Measurements from ENCODE around the gene ORAI1. TPM values are rescaled to one million over a fixed set of nuclear protein-coding genes. Genes with fewer than 3 reads are reported as not detected.
A peak's percentile ranks its signal among the peaks of the same experiment; 100 is the strongest.
"Not testable (repeated sequence)": the region's sequence is repeated elsewhere in the genome, so short reads cannot be mapped to it uniquely, and the experiment has no call there.

Gene ORAI1
- total RNA-seq, 2 donors from 2014 or later = 40.5 to 43.9 TPM

- H3K36me3 Mint-ChIP-seq; DNase-seq (ENCODE audit: low spot score); ATAC-seq; H3K27ac Mint-ChIP-seq; H3K27me3 Mint-ChIP-seq; H3K4me3 Mint-ChIP-seq; H3K9me3 Mint-ChIP-seq: not testable (repeated sequence)
- peaks cover 25% of the 10 kb centered on the region in 2 donors for H3K4me1 Mint-ChIP-seq (ENCODE audit: low read depth in 2 of 2)
These were observed 41.4 kb upstream of the ORAI1 start for GRCh38 chr12:121584885-121585284.

- H3K27me3 Mint-ChIP-seq = no peaks in the 10 kb centered on the region
- ATAC-seq = peak; percentile 83 to 88
These were observed 35.7 kb upstream of the ORAI1 start for GRCh38 chr12:121590476-121591143.

GRCh38 chr12:121592320-121592719 lies 34.0 kb upstream of the ORAI1 start:
- DNase-seq (ENCODE audit: low spot score) (no peak), ATAC-seq (no peak)
- peak overlapping the region; percentile 4 for H3K4me3 Mint-ChIP-seq
- no peaks in the 10 kb centered on the region for H3K27me3 Mint-ChIP-seq
- H3K9me3 Mint-ChIP-seq = no peaks in the 10 kb centered on the region
- H3K4me1 Mint-ChIP-seq (ENCODE audit: low read depth in 2 of 2) = peaks cover 23 to 24% of the 10 kb centered on the region in 2 donors
- peak overlapping the region; percentile 69 to 90 for H3K27ac Mint-ChIP-seq
- H3K36me3 Mint-ChIP-seq = no peaks in the 10 kb centered on the region

More at GRCh38 chr12:121590476-121591143, 35.7 kb upstream of the ORAI1 start:
- peaks cover 23 to 24% of the 10 kb centered on the region in 2 donors for H3K4me1 Mint-ChIP-seq (ENCODE audit: low read depth in 2 of 2)
- H3K4me3 Mint-ChIP-seq = peak overlapping the region; percentile 60
- H3K9me3 Mint-ChIP-seq = no peaks in the 10 kb centered on the region
- peak overlapping the region; percentile 90 to 96 for H3K27ac Mint-ChIP-seq
- peak; percentile 78 for DNase-seq (ENCODE audit: low spot score)
- H3K36me3 Mint-ChIP-seq = no peaks in the 10 kb centered on the region

GRCh38 chr12:121595520-121595919 lies 30.8 kb upstream of the ORAI1 start:
- no peak for ATAC-seq
- H3K4me1 Mint-ChIP-seq (ENCODE audit: low read depth in 2 of 2) = peaks cover 20% of the 10 kb centered on the region in 2 donors
- no peak for DNase-seq (ENCODE audit: low spot score)
- no peak overlapping the region for H3K4me3 Mint-ChIP-seq
- H3K36me3 Mint-ChIP-seq = no peaks in the 10 kb centered on the region
- no peaks in the 10 kb centered on the region for H3K27me3 Mint-ChIP-seq
- H3K9me3 Mint-ChIP-seq = no peaks in the 10 kb centered on the region
- no peak overlapping the region for H3K27ac Mint-ChIP-seq

GRCh38 chr12:121596526-121596925 lies 29.8 kb upstream of the ORAI1 start:
- Mint-ChIP-seq H3K27ac (no peak overlapping the region), H3K4me3 (no peak overlapping the region), H3K9me3 (no peaks in the 10 kb centered on the region), H3K4me1 (ENCODE audit: low read depth in 2 of 2) (peaks cover 10% of the 10 kb centered on the region in 2 donors), H3K36me3 (no peaks in the 10 kb centered on the region), H3K27me3 (no peaks in the 10 kb centered on the region)
- ATAC-seq (no peak), DNase-seq (ENCODE audit: low spot score) (no peak)

GRCh38 chr12:121600702-121601336 lies 25.5 kb upstream of the ORAI1 start:
- ATAC-seq (no peak), DNase-seq (ENCODE audit: low spot score) (no peak)
- Mint-ChIP-seq H3K36me3 (no peaks in the 10 kb centered on the region), H3K4me1 (ENCODE audit: low read depth in 2 of 2) (peaks cover 0 to 2% of the 10 kb centered on the region in 2 donors), H3K4me3 (no peak overlapping the region), H3K27ac (no peak overlapping the region), H3K9me3 (no peaks in the 10 kb centered on the region), H3K27me3 (no peaks in the 10 kb centered on the region)

GRCh38 chr12:121602766-121603165 lies 23.6 kb upstream of the ORAI1 start:
- no peak for DNase-seq (ENCODE audit: low spot score)
- no peak for ATAC-seq
- Mint-ChIP-seq H3K9me3 (no peaks in the 10 kb centered on the region), H3K4me3 (no peak overlapping the region), H3K36me3 (no peaks in the 10 kb centered on the region), H3K27ac (no peak overlapping the region), H3K27me3 (no peaks in the 10 kb centered on the region), H3K4me1 (ENCODE audit: low read depth in 2 of 2) (peaks cover 0 to 2% of the 10 kb centered on the region in 2 donors)

GRCh38 chr12:121603581-121603980 lies 22.7 kb upstream of the ORAI1 start:
- DNase-seq (ENCODE audit: low spot score) (no peak), ATAC-seq (no peak)
- no peak overlapping the region for H3K27ac Mint-ChIP-seq
- no peaks in the 10 kb centered on the region for H3K36me3 Mint-ChIP-seq
- H3K4me1 Mint-ChIP-seq (ENCODE audit: low read depth in 2 of 2) = peaks cover 3 to 4% of the 10 kb centered on the region in 2 donors
- no peaks in the 10 kb centered on the region for H3K9me3 Mint-ChIP-seq
- no peaks in the 10 kb centered on the region for H3K27me3 Mint-ChIP-seq
- H3K4me3 Mint-ChIP-seq = no peak overlapping the region

- no peak for ATAC-seq
- Mint-ChIP-seq H3K27ac (no peak overlapping the region), H3K36me3 (no peaks in the 10 kb centered on the region), H3K27me3 (no peaks in the 10 kb centered on the region), H3K4me1 (ENCODE audit: low read depth in 2 of 2) (peaks cover 4 to 10% of the 10 kb centered on the region in 2 donors), H3K4me3 (no peak overlapping the region), H3K9me3 (no peaks in the 10 kb centered on the region)
- DNase-seq (ENCODE audit: low spot score) = no peak
These were observed 18.0 kb upstream of the ORAI1 start for GRCh38 chr12:121608301-121608700.

GRCh38 chr12:121610239-121611149 lies 15.8 kb upstream of the ORAI1 start:
- Mint-ChIP-seq H3K4me1 (ENCODE audit: low read depth in 2 of 2) (peaks cover 12 to 19% of the 10 kb centered on the region in 2 donors), H3K27me3 (no peaks in the 10 kb centered on the region), H3K27ac (peak overlapping the region in 1 of 2 donors; percentile 61), H3K9me3 (no peaks in the 10 kb centered on the region), H3K4me3 (no peak overlapping the region), H3K36me3 (no peaks in the 10 kb centered on the region)
- no peak for ATAC-seq
- DNase-seq (ENCODE audit: low spot score) = no peak

GRCh38 chr12:121611306-121611705 lies 15.0 kb upstream of the ORAI1 start:
- Mint-ChIP-seq H3K4me1 (ENCODE audit: low read depth in 2 of 2) (peaks cover 12 to 19% of the 10 kb centered on the region in 2 donors), H3K36me3 (no peaks in the 10 kb centered on the region), H3K27ac (peak overlapping the region in 1 of 2 donors; percentile 61), H3K27me3 (no peaks in the 10 kb centered on the region), H3K4me3 (no peak overlapping the region), H3K9me3 (no peaks in the 10 kb centered on the region)
- DNase-seq (ENCODE audit: low spot score) (no peak), ATAC-seq (peak in 1 of 2 donors; percentile 54)

GRCh38 chr12:121613462-121613861 lies 12.9 kb upstream of the ORAI1 start:
- no peak for DNase-seq (ENCODE audit: low spot score)
- no peak for ATAC-seq
- H3K36me3 Mint-ChIP-seq = no peaks in the 10 kb centered on the region
- H3K9me3 Mint-ChIP-seq = no peaks in the 10 kb centered on the region
- H3K4me3 Mint-ChIP-seq = no peak overlapping the region
- H3K27me3 Mint-ChIP-seq = no peaks in the 10 kb centered on the region
- peaks cover 10 to 18% of the 10 kb centered on the region in 2 donors for H3K4me1 Mint-ChIP-seq (ENCODE audit: low read depth in 2 of 2)
- no peak overlapping the region for H3K27ac Mint-ChIP-seq

GRCh38 chr12:121614872-121615467 lies 11.4 kb upstream of the ORAI1 start:
- DNase-seq (ENCODE audit: low spot score) (no peak), ATAC-seq (peak; percentile 83 to 87)
- peak overlapping the region; percentile 7 for H3K4me3 Mint-ChIP-seq
- peak overlapping the region; percentile 34 to 61 for H3K27ac Mint-ChIP-seq
- H3K36me3 Mint-ChIP-seq = no peaks in the 10 kb centered on the region
- H3K4me1 Mint-ChIP-seq (ENCODE audit: low read depth in 2 of 2) = peaks cover 8 to 16% of the 10 kb centered on the region in 2 donors
- H3K27me3 Mint-ChIP-seq = no peaks in the 10 kb centered on the region
- H3K9me3 Mint-ChIP-seq = no peaks in the 10 kb centered on the region

All from natural killer cell treated with Interleukin-12 subunit alpha and Interleukin-12 subunit beta and Interleukin-15 and Interleukin-18, amount 100 ng/mL, for 72 hours (primary cell).